H9 (cell line): ENCODE data around the gene CCDC60. TPM values are rescaled to one million over a fixed set of nuclear protein-coding genes. Genes with fewer than 3 reads are reported as not detected.

Experiments
- DNase-seq: peaks from one replicate; pipeline ENCODE4 v3.0.0-alpha.2; 2017
- H2AFZ ChIP-seq: one replicate; pipeline ENCODE4 v1.6.1; 2013; ENCODE audit warnings: mild to moderate bottlenecking, low read length, control low read depth, moderate library complexity
- H2AK5ac ChIP-seq: 2 replicates; pipeline ENCODE4 v1.6.1; 2013; ENCODE audit warnings: low read length, control low read depth, mixed read lengths; ENCODE audit not compliant: insufficient read length
- H2BK120ac ChIP-seq: one replicate; pipeline ENCODE4 v1.6.1; 2013; ENCODE audit warnings: low read depth, mild to moderate bottlenecking, low read length, control low read depth, inconsistent platforms; ENCODE audit not compliant: poor library complexity, severe bottlenecking
- H2BK12ac ChIP-seq: 2 replicates; pipeline ENCODE4 v1.6.1; 2013; ENCODE audit warnings: low read length, control low read depth, mixed read lengths, low read depth; ENCODE audit not compliant: insufficient read length
- H2BK15ac ChIP-seq: 2 replicates; pipeline ENCODE4 v1.6.1; 2013; ENCODE audit warnings: low read depth, low read length, control low read depth
- H2BK20ac ChIP-seq: one replicate; pipeline ENCODE4 v1.6.1; 2013; ENCODE audit warnings: low read depth, mild to moderate bottlenecking, low read length, control low read depth, inconsistent platforms; ENCODE audit not compliant: poor library complexity, severe bottlenecking
- H2BK5ac ChIP-seq: 2 replicates; pipeline ENCODE4 v1.6.1; 2013; ENCODE audit warnings: low read length, control low read depth, mixed read lengths; ENCODE audit not compliant: insufficient read length
- H3K14ac ChIP-seq: 2 replicates; pipeline ENCODE4 v1.6.1; 2013; ENCODE audit warnings: low read length, control low read depth; ENCODE audit not compliant: insufficient read depth
- H3K18ac ChIP-seq: 2 replicates; pipeline ENCODE4 v1.6.1; 2013; ENCODE audit warnings: low read depth, mild to moderate bottlenecking, mixed read lengths, low read length, control low read depth; ENCODE audit not compliant: insufficient read length
- H3K23ac ChIP-seq: 2 replicates; pipeline ENCODE4 v1.6.1; 2013; ENCODE audit warnings: low read length, control low read depth, mixed read lengths, low read depth; ENCODE audit not compliant: insufficient read length
- H3K23me2 ChIP-seq: 2 replicates; pipeline ENCODE4 v1.6.1; 2013; ENCODE audit warnings: low read depth, mild to moderate bottlenecking, mixed read lengths, low read length, control low read depth; ENCODE audit not compliant: insufficient read length, poor library complexity, severe bottlenecking
- H3K27ac ChIP-seq: 2 replicates; pipeline ENCODE4 v1.5.1; 2013; ENCODE audit warnings: low read length, control low read depth, mixed read lengths, low read depth; ENCODE audit not compliant: insufficient read length
- H3K27me3 ChIP-seq: 2 replicates; pipeline ENCODE4 v1.6.1; 2013; ENCODE audit warnings: low read length, control low read depth, inconsistent platforms; ENCODE audit not compliant: insufficient read depth
- H3K4ac ChIP-seq: 2 replicates; pipeline ENCODE4 v1.6.1; 2013; ENCODE audit warnings: low read depth, mild to moderate bottlenecking, control low read depth, inconsistent platforms, low read length, moderate library complexity
- H3K4me1 ChIP-seq: 2 replicates; pipeline ENCODE4 v1.6.1; 2013; ENCODE audit warnings: low read length, control low read depth, inconsistent platforms; ENCODE audit not compliant: insufficient read depth
- H3K4me2 ChIP-seq: 2 replicates; pipeline ENCODE4 v1.6.1; 2013; ENCODE audit warnings: low read length, control low read depth, mixed read lengths; ENCODE audit not compliant: insufficient read length, insufficient read depth
- H3K56ac ChIP-seq: 2 replicates; pipeline ENCODE4 v1.6.1; 2013; ENCODE audit warnings: low read depth, mild to moderate bottlenecking, mixed read lengths, low read length, control low read depth; ENCODE audit not compliant: insufficient read length
- H3K79me1 ChIP-seq: 2 replicates; pipeline ENCODE4 v1.6.1; 2013; ENCODE audit warnings: low read depth, mild to moderate bottlenecking, moderate library complexity, low read length, control low read depth, inconsistent platforms; ENCODE audit not compliant: insufficient read depth, poor library complexity, severe bottlenecking
- H3K79me2 ChIP-seq: 2 replicates; pipeline ENCODE4 v1.6.1; 2013; ENCODE audit warnings: low read length, control low read depth, inconsistent platforms; ENCODE audit not compliant: insufficient read depth
- H3K9ac ChIP-seq: 2 replicates; pipeline ENCODE4 v1.6.1; 2013; ENCODE audit warnings: low read length, control low read depth, mixed read lengths; ENCODE audit not compliant: insufficient read length; ENCODE audit errors: extremely low read depth
- H3K9me3 ChIP-seq: one replicate; pipeline ENCODE4 v1.6.1; 2013; ENCODE audit warnings: low read depth, low read length, inconsistent platforms; ENCODE audit not compliant: control insufficient read depth
- H3T11ph ChIP-seq: one replicate; pipeline ENCODE4 v1.6.1; 2013; ENCODE audit warnings: mild to moderate bottlenecking, low read length, control low read depth, inconsistent platforms
- H4K20me1 ChIP-seq: one replicate; pipeline ENCODE4 v1.6.1; 2013; ENCODE audit not compliant: control insufficient read depth, insufficient read length, insufficient read depth
- H4K5ac ChIP-seq: 2 replicates; pipeline ENCODE4 v1.6.1; 2013; ENCODE audit warnings: low read depth, mild to moderate bottlenecking, mixed read lengths, low read length, control low read depth; ENCODE audit not compliant: insufficient read length
- H4K8ac ChIP-seq: replicated peaks from 2 replicates; pipeline ENCODE4 v1.6.1; 2013; ENCODE audit warnings: low read length, control low read depth, mixed read lengths, low read depth; ENCODE audit not compliant: insufficient read length
- H4K91ac ChIP-seq: 2 replicates; pipeline ENCODE4 v1.6.1; 2013; ENCODE audit warnings: low read depth, mild to moderate bottlenecking, moderate library complexity, mixed read lengths, low read length, control low read depth; ENCODE audit not compliant: insufficient read length
- H3K27ac Mint-ChIP-seq, 3 experiments: 2 replicates in 2 of 3; 3 replicates in 1 of 3; pipeline ENCODE4 v1.8.0; 2020 to 2021; ENCODE audit warnings: mixed read lengths in 3 of 3, mild to moderate bottlenecking in 1 of 3, moderate library complexity in 1 of 3
- H3K27me3 Mint-ChIP-seq: 2 replicates; pipeline ENCODE4 v1.8.0; 2021; ENCODE audit warnings: low read depth, mild to moderate bottlenecking, moderate library complexity, mixed read lengths
- H3K36me3 Mint-ChIP-seq, 3 experiments: 2 replicates in 2 of 3; 3 replicates in 1 of 3; pipeline ENCODE4 v1.8.0; 2020 to 2021; ENCODE audit warnings: low read depth in 3 of 3, mixed read lengths in 3 of 3; ENCODE audit not compliant: insufficient read depth in 1 of 3
- H3K4me1 Mint-ChIP-seq, 2 experiments: 2 replicates each; pipeline ENCODE4 v1.8.0; 2020; ENCODE audit warnings: mixed read lengths in 2 of 2
- H3K4me3 Mint-ChIP-seq, 2 experiments: 2 replicates in 1 of 2; 3 replicates in 1 of 2; pipeline ENCODE4 v1.8.0; 2020 to 2021; ENCODE audit warnings: mild to moderate bottlenecking in 2 of 2, mixed read lengths in 2 of 2, moderate library complexity in 1 of 2
- H3K9me3 Mint-ChIP-seq, 2 experiments: 2 replicates in 1 of 2; 3 replicates in 1 of 2; pipeline ENCODE4 v1.8.0; 2020; ENCODE audit warnings: mild to moderate bottlenecking in 2 of 2, mixed read lengths in 2 of 2, moderate library complexity in 1 of 2
- CTCF ChIP-seq: fragments of 200-600 bp; sonication (generic); conservative IDR thresholded peaks from 3 replicates; pipeline ENCODE4 v1.8.0; 2021; ENCODE audit warnings: antibody characterized with exemption, mild to moderate bottlenecking
- WGBS: extraction: QIAGEN DNeasy Blood & Tissue Kit; methylation state at CpG from one replicate; pipeline ENCODE4 v1.1.7; 2013; ENCODE audit warnings: missing lambda C conversion rate, low lambda C conversion rate, mixed read lengths; ENCODE audit not compliant: insufficient read length; ENCODE audit errors: extremely low coverage; 5-methylcytosine and 5-hydroxymethylcytosine counted together
- total RNA-seq: library from RNA; stranded (reverse); gene quantifications from 2 replicates; pipeline ENCODE4 v1.2.1, GENCODE V29; 2021

CCDC60 gene
- total RNA-seq, 1 experiment from 2014 or later: 0.44 TPM

GRCh38 chr12:119576118-119576810 is 241.7 kb downstream of the CCDC60 start:
- no peak overlapping the region for H4K8ac ChIP-seq
- H3T11ph ChIP-seq: no peak overlapping the region
- no peak for TF ChIP-seq CTCF
- no peak overlapping the region for H3K14ac ChIP-seq
- H3K9me3 Mint-ChIP-seq: no peaks in the 10 kb centered on the region
- no peaks in the 10 kb centered on the region for H3K79me1 ChIP-seq
- H4K20me1 ChIP-seq: no peaks in the 10 kb centered on the region
- H3K36me3 Mint-ChIP-seq: no peaks in the 10 kb centered on the region
- no peaks in the 10 kb centered on the region for H3K4me1 Mint-ChIP-seq
- no peak overlapping the region for H2BK12ac ChIP-seq
- H4K91ac ChIP-seq: no peak overlapping the region
- no peaks in the 10 kb centered on the region for H3K9me3 ChIP-seq
- H3K4me2 ChIP-seq: no peak overlapping the region
- no peak overlapping the region for H2BK15ac ChIP-seq
- H2AK5ac ChIP-seq: no peak overlapping the region
- DNase-seq: no peak
- no peak overlapping the region for H3K9ac ChIP-seq
- H3K27me3 ChIP-seq: no peaks in the 10 kb centered on the region
- no peak overlapping the region for H3K27ac Mint-ChIP-seq
- no peak overlapping the region for H2AFZ ChIP-seq
- no peaks in the 10 kb centered on the region for H3K79me2 ChIP-seq
- no CpG with 5 or more reads among the region's 8 CpGs for WGBS
- no peak overlapping the region for H2BK5ac ChIP-seq
- H3K4me3 Mint-ChIP-seq: no peak overlapping the region
- H3K4ac ChIP-seq: no peak overlapping the region
- no peak overlapping the region for H4K5ac ChIP-seq
- no peak overlapping the region for H2BK20ac ChIP-seq
- H3K23ac ChIP-seq: no peak overlapping the region
- peaks cover 16% of the 10 kb centered on the region for H3K27me3 Mint-ChIP-seq
- no peak overlapping the region for H2BK120ac ChIP-seq
- H3K27ac ChIP-seq: no peak overlapping the region
- no peak overlapping the region for H3K56ac ChIP-seq
- no peak overlapping the region for H3K18ac ChIP-seq
- no peaks in the 10 kb centered on the region for H3K23me2 ChIP-seq
- H3K4me1 ChIP-seq: no peaks in the 10 kb centered on the region
